ENCODE measurements around the gene UBR4.

Gene UBR4

GRCh38 chr1:19199329-19199968 is 10.6 kb downstream of the UBR4 start:
- TF ChIP-seq EZH2phosphoT487 (IDR thresholded peaks at IDR 0.05; ENCODE audit: borderline replicate concordance, low read length) (no peak), CTCF (IDR thresholded peaks at IDR 0.05; ENCODE audit: low read depth, low read length, poor library complexity, severe bottlenecking) (no peak)
- H3K27me3 ChIP-seq (ENCODE audit: control insufficient read depth, low read length): no peaks in the 10 kb centered on the region
- no peak overlapping the region for H3K4me3 ChIP-seq (ENCODE audit: low read length)
- no peaks in the 10 kb centered on the region for H3K9me3 ChIP-seq (ENCODE audit: control insufficient read depth, insufficient read depth, low read length)
- H3K4me1 ChIP-seq (ENCODE audit: control insufficient read depth, low read length): no peaks in the 10 kb centered on the region
- H3F3A ChIP-seq (ENCODE audit: control insufficient read depth, insufficient read depth): no peaks in the 10 kb centered on the region
- H3K4me2 ChIP-seq (ENCODE audit: low read length): no peak overlapping the region
- H3K27ac ChIP-seq (ENCODE audit: low read depth, low read length): no peak overlapping the region
- peaks cover 6% of the 10 kb centered on the region for H4K20me1 ChIP-seq (ENCODE audit: control insufficient read depth, insufficient read depth, low read depth, low read length)
- H3K36me3 ChIP-seq (ENCODE audit: control insufficient read depth, low read length): peaks cover 67% of the 10 kb centered on the region
- H3K79me2 ChIP-seq (ENCODE audit: control insufficient read depth, low read length): peaks cover 47% of the 10 kb centered on the region
- H3K9me2 ChIP-seq (replicated peaks; ENCODE audit: control insufficient read depth, low read length): no peaks in the 10 kb centered on the region

- TF ChIP-seq CTCF (IDR thresholded peaks at IDR 0.05; ENCODE audit: low read depth, low read length, poor library complexity, severe bottlenecking) (no peak), EZH2phosphoT487 (IDR thresholded peaks at IDR 0.05; ENCODE audit: borderline replicate concordance, low read length) (no peak)
- H3K36me3 ChIP-seq (ENCODE audit: control insufficient read depth, low read length): peaks cover 72% of the 10 kb centered on the region
- peaks cover 41% of the 10 kb centered on the region for H3K79me2 ChIP-seq (ENCODE audit: control insufficient read depth, low read length)
- peaks cover 6% of the 10 kb centered on the region for H4K20me1 ChIP-seq (ENCODE audit: control insufficient read depth, insufficient read depth, low read depth, low read length)
- no peak overlapping the region for H3K4me2 ChIP-seq (ENCODE audit: low read length)
- H3F3A ChIP-seq (ENCODE audit: control insufficient read depth, insufficient read depth): no peaks in the 10 kb centered on the region
- H3K4me3 ChIP-seq (ENCODE audit: low read length): no peak overlapping the region
- H3K9me2 ChIP-seq (replicated peaks; ENCODE audit: control insufficient read depth, low read length): no peaks in the 10 kb centered on the region
- H3K4me1 ChIP-seq (ENCODE audit: control insufficient read depth, low read length): no peaks in the 10 kb centered on the region
- no peaks in the 10 kb centered on the region for H3K9me3 ChIP-seq (ENCODE audit: control insufficient read depth, insufficient read depth, low read length)
- no peak overlapping the region for H3K27ac ChIP-seq (ENCODE audit: low read depth, low read length)
- H3K27me3 ChIP-seq (ENCODE audit: control insufficient read depth, low read length): no peaks in the 10 kb centered on the region
These were observed 11.2 kb downstream of the UBR4 start for GRCh38 chr1:19198820-19199219.

- H3K4me3 ChIP-seq (ENCODE audit: low read length): no peak overlapping the region
- no peaks in the 10 kb centered on the region for H3K27me3 ChIP-seq (ENCODE audit: control insufficient read depth, low read length)
- peaks cover 81% of the 10 kb centered on the region for H3K36me3 ChIP-seq (ENCODE audit: control insufficient read depth, low read length)
- no peaks in the 10 kb centered on the region for H3K9me3 ChIP-seq (ENCODE audit: control insufficient read depth, insufficient read depth, low read length)
- no peaks in the 10 kb centered on the region for H3K9me2 ChIP-seq (replicated peaks; ENCODE audit: control insufficient read depth, low read length)
- H3K4me2 ChIP-seq (ENCODE audit: low read length): no peak overlapping the region
- H3F3A ChIP-seq (ENCODE audit: control insufficient read depth, insufficient read depth): no peaks in the 10 kb centered on the region
- H3K27ac ChIP-seq (ENCODE audit: low read depth, low read length): no peak overlapping the region
- no peaks in the 10 kb centered on the region for H3K4me1 ChIP-seq (ENCODE audit: control insufficient read depth, low read length)
- H4K20me1 ChIP-seq (ENCODE audit: control insufficient read depth, insufficient read depth, low read depth, low read length): peaks cover 6% of the 10 kb centered on the region
- TF ChIP-seq CTCF (IDR thresholded peaks at IDR 0.05; ENCODE audit: low read depth, low read length, poor library complexity, severe bottlenecking): no peak
- no peak for TF ChIP-seq EZH2phosphoT487 (IDR thresholded peaks at IDR 0.05; ENCODE audit: borderline replicate concordance, low read length)
- H3K79me2 ChIP-seq (ENCODE audit: control insufficient read depth, low read length): peaks cover 31% of the 10 kb centered on the region
These were observed 12.2 kb downstream of the UBR4 start for GRCh38 chr1:19197845-19198244.

Data from DOHH2 (cell line).